HepG2 (cell line): Measurements from ENCODE around the gene DCDC2. TPM values are rescaled to one million over a fixed set of nuclear protein-coding genes. Genes with fewer than 3 reads are reported as not detected.
A peak's percentile ranks its signal among the peaks of the same experiment; 100 is the strongest.

Experiments used
- EEA1 ChIP-seq: sonication (generic); formaldehyde crosslinking; IDR thresholded peaks from 2 replicates; pipeline ENCODE4 v1.5.1; 2020; ENCODE audit warnings: mild to moderate bottlenecking, missing genetic modification reagents, borderline replicate concordance
- GABPA ChIP-seq, 2 experiments: IDR thresholded peaks; 2 replicates each; pipeline ENCODE4 v1.6.1; 2011 to 2016; ENCODE audit warnings: low read depth in 2 of 2, low read length in 1 of 2, missing biosample characterization in 1 of 2, missing genetic modification characterization in 1 of 2
- GATAD1 ChIP-seq: IDR thresholded peaks from 2 replicates; pipeline ENCODE4 v1.6.1; 2016; ENCODE audit warnings: missing genetic modification reagents, missing compliant biosample characterization
- HIC2 ChIP-seq: sonication (generic); formaldehyde crosslinking; IDR thresholded peaks from 2 replicates; pipeline ENCODE4 v1.9.0; 2022; ENCODE audit warnings: low read depth, missing genetic modification reagents
- MATR3 ChIP-seq: sonication (generic); formaldehyde crosslinking; IDR thresholded peaks from 2 replicates; pipeline ENCODE4 v1.4.0; 2020; ENCODE audit warnings: missing genetic modification reagents
- MXD3 ChIP-seq: IDR thresholded peaks from 2 replicates; pipeline ENCODE4 v1.6.1; 2016; ENCODE audit warnings: mild to moderate bottlenecking, missing biosample characterization, missing genetic modification reagents
- MYNN ChIP-seq: sonication (generic); formaldehyde crosslinking; IDR thresholded peaks from 2 replicates; pipeline ENCODE4 v1.4.0; 2020; ENCODE audit warnings: mild to moderate bottlenecking, low read depth, missing genetic modification reagents
- NFRKB ChIP-seq: fragments of 450-650 bp; IDR thresholded peaks from 2 replicates; pipeline ENCODE4 v1.6.1; 2017
- NKX3-1 ChIP-seq: sonication (generic); formaldehyde crosslinking; IDR thresholded peaks from 2 replicates; pipeline ENCODE4 v1.5.0; 2020; ENCODE audit warnings: missing genetic modification reagents
- PRMT3 ChIP-seq: sonication (generic); formaldehyde crosslinking; IDR thresholded peaks from 2 replicates; pipeline ENCODE4 v1.8.1; 2022; ENCODE audit warnings: low read depth, mild to moderate bottlenecking, moderate library complexity, missing genetic modification reagents, borderline replicate concordance
- RBFOX2 ChIP-seq: fragments of 200-400 bp; formaldehyde crosslinking; IDR thresholded peaks from 2 replicates; pipeline ENCODE4 v1.6.1; 2017; ENCODE audit warnings: low read depth, mild to moderate bottlenecking, low read length
- RBM22 ChIP-seq: fragments of 200-400 bp; formaldehyde crosslinking; optimal IDR thresholded peaks from 2 replicates; pipeline ENCODE3; 2017; ENCODE audit warnings: mild to moderate bottlenecking, low read length, moderate library complexity
- SAP130 ChIP-seq: IDR thresholded peaks from 2 replicates; pipeline ENCODE4 v1.6.1; 2016; ENCODE audit warnings: low read depth
- SIX4 ChIP-seq: sonication (generic); formaldehyde crosslinking; IDR thresholded peaks from 2 replicates; pipeline ENCODE4 v1.4.0; 2020; ENCODE audit warnings: missing genetic modification reagents
- TCF7 ChIP-seq: sonication (generic); IDR thresholded peaks from 2 replicates; pipeline ENCODE4 v1.6.1; 2016; ENCODE audit warnings: antibody characterized with exemption, low read depth
- TOPORS ChIP-seq: sonication (generic); formaldehyde crosslinking; IDR thresholded peaks from 2 replicates; pipeline ENCODE4 v1.8.0; 2023; ENCODE audit warnings: mild to moderate bottlenecking, missing genetic modification reagents
- USF2 ChIP-seq, 2 experiments: sonication (generic) in 1 of 2; formaldehyde crosslinking in 1 of 2; IDR thresholded peaks; 2 replicates each; pipeline versions ENCODE4 v1.5.1 to v1.6.1; 2011 to 2020; ENCODE audit warnings: borderline replicate concordance in 1 of 2, low read depth in 1 of 2, low read length in 1 of 2, mild to moderate bottlenecking in 1 of 2, missing genetic modification reagents in 1 of 2, moderate library complexity in 1 of 2
- ZNF460 ChIP-seq: sonication (generic); formaldehyde crosslinking; IDR thresholded peaks from 2 replicates; pipeline ENCODE4 v1.5.1; 2020; ENCODE audit warnings: missing genetic modification reagents, mild to moderate bottlenecking, borderline replicate concordance
- ZNF550 ChIP-seq: sonication (generic); formaldehyde crosslinking; IDR thresholded peaks from 2 replicates; pipeline ENCODE4 v1.4.0; 2020; ENCODE audit warnings: mild to moderate bottlenecking, missing genetic modification reagents, borderline replicate concordance
- ZNF577 ChIP-seq: sonication (generic); formaldehyde crosslinking; IDR thresholded peaks from 2 replicates; pipeline ENCODE4 v1.4.0; 2020; ENCODE audit warnings: mild to moderate bottlenecking, low read depth, missing genetic modification reagents, borderline replicate concordance
- ZNF710 ChIP-seq: sonication (generic); formaldehyde crosslinking; IDR thresholded peaks from 2 replicates; pipeline ENCODE4 v1.5.0; 2020; ENCODE audit warnings: mild to moderate bottlenecking, missing genetic modification reagents, borderline replicate concordance
- ZNF772 ChIP-seq: sonication (generic); formaldehyde crosslinking; IDR thresholded peaks from 2 replicates; pipeline ENCODE4 v1.5.0; 2020; ENCODE audit warnings: mild to moderate bottlenecking, missing genetic modification reagents
- ZNF883 ChIP-seq: sonication (generic); formaldehyde crosslinking; IDR thresholded peaks from 2 replicates; pipeline ENCODE4 v1.5.1; 2020; ENCODE audit warnings: mild to moderate bottlenecking, missing genetic modification reagents; ENCODE audit errors: not compliant biosample characterization
- polyA plus RNA-seq, 8 experiments: library from polyadenylated mRNA; depleted of rRNA in 3 of 8; stranded (reverse) in 7 of 8; unstranded in 1 of 8; fragments of >200 nt; fragmentation: Illumina TruSeq in 4 of 8; extraction: Trizol in 4 of 8; gene quantifications; 2 replicates each; pipeline versions ENCODE4 v1.2.1 to v1.2.3, GENCODE V29; 2011 to 2016; ENCODE audit warnings: low read depth in 4 of 8, missing spikeins in 1 of 8, mixed read lengths in 1 of 8; ENCODE audit not compliant: insufficient read depth in 1 of 8
- total RNA-seq, 5 experiments: library from RNA; depleted of rRNA; stranded (reverse); fragments of >200 nt; fragmentation: Illumina TruSeq; extraction: Trizol; gene quantifications; 2 replicates each; pipeline ENCODE4 v1.2.3, GENCODE V29; 2016; ENCODE audit warnings: low read depth in 1 of 5

Gene DCDC2
- total and polyA plus RNA-seq, 2 of the 13 experiments (the other 11 are each of a cell fraction or from before 2014, with no cell fraction given): 9.0 to 36.2 TPM

- TF ChIP-seq ZNF883 (CRISPR knock-in tag): no peak
- peak; percentile 84; the same call in 1 of the 2 replicates for TF ChIP-seq ZNF710
- no peak for TF ChIP-seq MATR3
- peak; percentile 93 for TF ChIP-seq SAP130 (CRISPR knock-in tag)
- peak; percentile 47; the same call in 1 of the 2 replicates for TF ChIP-seq GATAD1 (CRISPR knock-in tag)
- TF ChIP-seq PRMT3 (CRISPR knock-in tag): no peak
- TF ChIP-seq NKX3-1 (CRISPR knock-in tag): peak; percentile 71
- TF ChIP-seq GABPA (IDR thresholded peaks at IDR 0.05; ENCODE audit: low read depth, low read length): no peak
- peak; percentile 43 for TF ChIP-seq GABPA (CRISPR knock-in tag; IDR thresholded peaks at IDR 0.05; ENCODE audit: low read depth)
- TF ChIP-seq EEA1 (CRISPR knock-in tag): no peak
- no peak for TF ChIP-seq MXD3 (CRISPR knock-in tag)
- TF ChIP-seq TCF7: peak; percentile 95
- TF ChIP-seq ZNF550 (CRISPR knock-in tag): no peak
- peak; percentile 40; the same call in 1 of the 2 replicates for TF ChIP-seq ZNF772 (CRISPR knock-in tag)
- TF ChIP-seq NFRKB: no peak
- no peak for TF ChIP-seq MYNN (CRISPR knock-in tag)
- no peak for TF ChIP-seq ZNF460 (CRISPR knock-in tag)
- TF ChIP-seq RBFOX2: no peak
- no peak for TF ChIP-seq USF2 (IDR thresholded peaks at IDR 0.05; ENCODE audit: low read depth, low read length)
- no peak for TF ChIP-seq USF2 (CRISPR knock-in tag; IDR thresholded peaks at IDR 0.05; ENCODE audit: borderline replicate concordance)
- no peak for TF ChIP-seq RBM22
- TF ChIP-seq SIX4 (CRISPR knock-in tag): peak; percentile 60; the same call in 1 of the 2 replicates
- TF ChIP-seq ZNF577: no peak
- TF ChIP-seq TOPORS (CRISPR knock-in tag): no peak
- TF ChIP-seq HIC2 (CRISPR knock-in tag): peak; percentile 82; the same call in 1 of the 2 replicates
Observed at GRCh38 chr6:24313251-24314141, 44.4 kb downstream of the DCDC2 start (continued).
